HepG2 (cell line): ENCODE measurements around the gene GNB1. TPM values are rescaled to one million over a fixed set of nuclear protein-coding genes. Genes with fewer than 3 reads are reported as not detected.

Source experiments
- ASH2L ChIP-seq: fragments of 300-600, 200-600 bp; sonication (generic); IDR thresholded peaks from 2 replicates; pipeline ENCODE4 v1.7.0; 2017; ENCODE audit warnings: low read depth, mild to moderate bottlenecking, moderate library complexity, mixed read lengths, low read length; ENCODE audit not compliant: insufficient read length
- CBX2 ChIP-seq, 2 experiments: fragments of 200-600 bp in 1 of 2; sonication (generic); formaldehyde crosslinking in 1 of 2; IDR thresholded peaks; 2 replicates each; pipeline versions ENCODE4 v1.7.0 to v1.8.1; 2018 to 2022; ENCODE audit warnings: low read depth in 2 of 2, low read length in 1 of 2, mild to moderate bottlenecking in 1 of 2, missing genetic modification reagents in 1 of 2
- CHD4 ChIP-seq: fragments of 200-600 bp; sonication (generic); IDR thresholded peaks from 2 replicates; pipeline ENCODE4 v1.7.0; 2017; ENCODE audit warnings: mild to moderate bottlenecking, low read length, borderline replicate concordance
- GPN1 ChIP-seq: sonication (generic); formaldehyde crosslinking; IDR thresholded peaks from 2 replicates; pipeline ENCODE4 v1.5.1; 2020; ENCODE audit warnings: missing genetic modification reagents, borderline replicate concordance
- HNRNPH1 ChIP-seq: fragments of 200-400 bp; formaldehyde crosslinking; optimal IDR thresholded peaks from 2 replicates; pipeline ENCODE3; 2017; ENCODE audit warnings: mild to moderate bottlenecking, low read depth, low read length
- SRSF1 ChIP-seq: fragments of 200-400 bp; formaldehyde crosslinking; optimal IDR thresholded peaks from 2 replicates; pipeline ENCODE3; 2017; ENCODE audit warnings: mild to moderate bottlenecking, low read depth, low read length, moderate library complexity
- TCF12 ChIP-seq, 2 experiments: fragments of 450-650 bp in 1 of 2; sonication (generic) in 1 of 2; formaldehyde crosslinking in 1 of 2; IDR thresholded peaks; 2 replicates each; pipeline versions ENCODE4 v1.6.1 to v1.8.0; 2017 to 2022; ENCODE audit warnings: antibody characterized with exemption in 1 of 2, mild to moderate bottlenecking in 1 of 2, missing genetic modification reagents in 1 of 2, moderate library complexity in 1 of 2
- ZSCAN25 ChIP-seq: sonication (generic); formaldehyde crosslinking; IDR thresholded peaks from 2 replicates; pipeline ENCODE4 v1.8.0; 2022; ENCODE audit warnings: mild to moderate bottlenecking, missing genetic modification reagents
- polyA plus RNA-seq, 8 experiments: library from polyadenylated mRNA; depleted of rRNA in 3 of 8; stranded (reverse) in 7 of 8; unstranded in 1 of 8; fragments of >200 nt; fragmentation: Illumina TruSeq in 4 of 8; extraction: Trizol in 4 of 8; gene quantifications; 2 replicates each; pipeline versions ENCODE4 v1.2.1 to v1.2.3, GENCODE V29; 2011 to 2016; ENCODE audit warnings: low read depth in 4 of 8, missing spikeins in 1 of 8, mixed read lengths in 1 of 8; ENCODE audit not compliant: insufficient read depth in 1 of 8
- total RNA-seq, 5 experiments: library from RNA; depleted of rRNA; stranded (reverse); fragments of >200 nt; fragmentation: Illumina TruSeq; extraction: Trizol; gene quantifications; 2 replicates each; pipeline ENCODE4 v1.2.3, GENCODE V29; 2016; ENCODE audit warnings: low read depth in 1 of 5
- TF ChIP-seq, protein P1 (sequence below): sonication (generic); formaldehyde crosslinking; IDR thresholded peaks from 2 replicates; pipeline ENCODE4 v1.4.0; 2020; ENCODE audit warnings: missing genetic modification reagents
- TF ChIP-seq, protein P2 (sequence below): sonication (generic); formaldehyde crosslinking; conservative IDR thresholded peaks from 2 replicates; pipeline ENCODE4 v1.8.0; 2022; ENCODE audit warnings: missing genetic modification reagents
- TF ChIP-seq, protein P3 (sequence below): sonication (generic); formaldehyde crosslinking; IDR thresholded peaks from 2 replicates; pipeline ENCODE4 v1.5.0; 2020; ENCODE audit warnings: missing genetic modification reagents
- TF ChIP-seq, protein P4 (sequence below): sonication (generic); formaldehyde crosslinking; IDR thresholded peaks from 2 replicates; pipeline ENCODE4 v1.5.1; 2020; ENCODE audit warnings: mild to moderate bottlenecking, missing genetic modification reagents, moderate library complexity
- TF ChIP-seq, protein P5 (sequence below): sonication (generic); formaldehyde crosslinking; IDR thresholded peaks from 2 replicates; pipeline ENCODE4 v1.4.0; 2020; ENCODE audit warnings: mild to moderate bottlenecking, missing genetic modification reagents
- TF ChIP-seq, protein P6 (sequence below): sonication (generic); formaldehyde crosslinking; IDR thresholded peaks from 2 replicates; pipeline ENCODE4 v1.4.0; 2020; ENCODE audit warnings: missing genetic modification reagents

GNB1 gene
- total and polyA plus RNA-seq, 2 of the 13 experiments (the other 11 are each of a cell fraction or from before 2014, with no cell fraction given): 66.2 to 327 TPM

DNA sequence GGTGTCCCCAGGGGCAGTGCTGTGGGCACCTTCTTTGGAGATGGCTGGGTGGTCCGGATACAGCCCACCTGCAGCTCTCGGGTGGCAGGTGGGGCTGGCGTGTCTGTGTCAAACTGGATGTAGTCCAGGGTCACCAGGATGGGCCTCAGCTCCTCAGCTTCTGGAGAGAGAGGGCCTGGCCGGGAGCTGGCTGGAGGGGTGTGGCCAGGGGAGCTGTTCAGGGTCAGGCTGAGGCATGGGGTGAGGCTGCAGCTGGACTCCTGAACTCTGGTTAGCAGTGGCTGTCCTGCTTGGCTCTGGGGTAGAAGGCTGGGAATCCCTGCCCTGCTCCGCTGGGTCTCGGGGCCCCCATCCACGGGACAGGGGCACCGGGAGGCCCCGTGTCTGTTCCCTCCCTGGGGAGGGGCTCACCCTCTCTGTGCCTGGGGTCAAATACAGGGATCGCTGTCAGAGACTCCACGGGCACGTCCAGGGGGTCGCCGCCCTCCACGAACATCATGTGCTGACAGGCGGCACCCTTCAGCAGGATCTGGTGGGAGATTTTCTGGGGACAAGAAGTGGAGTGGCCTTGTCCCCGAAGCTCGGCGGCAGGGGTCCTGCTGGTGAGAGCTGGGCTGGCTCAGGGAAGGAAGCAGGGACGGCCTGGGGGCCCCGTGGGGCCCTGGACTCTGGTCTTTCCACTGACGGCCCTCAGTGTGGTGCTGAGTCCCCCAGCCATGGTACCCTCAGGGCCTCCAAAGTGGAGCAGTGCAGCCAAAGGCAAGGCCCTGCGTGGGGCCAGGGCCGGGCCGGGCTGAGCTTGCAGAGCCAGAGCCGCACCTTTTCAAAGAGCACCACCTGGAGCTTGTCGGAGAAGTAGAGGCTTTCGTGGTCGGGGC is 32.3 kb upstream of the GNB1 start (continued):
- TF ChIP-seq, protein P1, sequence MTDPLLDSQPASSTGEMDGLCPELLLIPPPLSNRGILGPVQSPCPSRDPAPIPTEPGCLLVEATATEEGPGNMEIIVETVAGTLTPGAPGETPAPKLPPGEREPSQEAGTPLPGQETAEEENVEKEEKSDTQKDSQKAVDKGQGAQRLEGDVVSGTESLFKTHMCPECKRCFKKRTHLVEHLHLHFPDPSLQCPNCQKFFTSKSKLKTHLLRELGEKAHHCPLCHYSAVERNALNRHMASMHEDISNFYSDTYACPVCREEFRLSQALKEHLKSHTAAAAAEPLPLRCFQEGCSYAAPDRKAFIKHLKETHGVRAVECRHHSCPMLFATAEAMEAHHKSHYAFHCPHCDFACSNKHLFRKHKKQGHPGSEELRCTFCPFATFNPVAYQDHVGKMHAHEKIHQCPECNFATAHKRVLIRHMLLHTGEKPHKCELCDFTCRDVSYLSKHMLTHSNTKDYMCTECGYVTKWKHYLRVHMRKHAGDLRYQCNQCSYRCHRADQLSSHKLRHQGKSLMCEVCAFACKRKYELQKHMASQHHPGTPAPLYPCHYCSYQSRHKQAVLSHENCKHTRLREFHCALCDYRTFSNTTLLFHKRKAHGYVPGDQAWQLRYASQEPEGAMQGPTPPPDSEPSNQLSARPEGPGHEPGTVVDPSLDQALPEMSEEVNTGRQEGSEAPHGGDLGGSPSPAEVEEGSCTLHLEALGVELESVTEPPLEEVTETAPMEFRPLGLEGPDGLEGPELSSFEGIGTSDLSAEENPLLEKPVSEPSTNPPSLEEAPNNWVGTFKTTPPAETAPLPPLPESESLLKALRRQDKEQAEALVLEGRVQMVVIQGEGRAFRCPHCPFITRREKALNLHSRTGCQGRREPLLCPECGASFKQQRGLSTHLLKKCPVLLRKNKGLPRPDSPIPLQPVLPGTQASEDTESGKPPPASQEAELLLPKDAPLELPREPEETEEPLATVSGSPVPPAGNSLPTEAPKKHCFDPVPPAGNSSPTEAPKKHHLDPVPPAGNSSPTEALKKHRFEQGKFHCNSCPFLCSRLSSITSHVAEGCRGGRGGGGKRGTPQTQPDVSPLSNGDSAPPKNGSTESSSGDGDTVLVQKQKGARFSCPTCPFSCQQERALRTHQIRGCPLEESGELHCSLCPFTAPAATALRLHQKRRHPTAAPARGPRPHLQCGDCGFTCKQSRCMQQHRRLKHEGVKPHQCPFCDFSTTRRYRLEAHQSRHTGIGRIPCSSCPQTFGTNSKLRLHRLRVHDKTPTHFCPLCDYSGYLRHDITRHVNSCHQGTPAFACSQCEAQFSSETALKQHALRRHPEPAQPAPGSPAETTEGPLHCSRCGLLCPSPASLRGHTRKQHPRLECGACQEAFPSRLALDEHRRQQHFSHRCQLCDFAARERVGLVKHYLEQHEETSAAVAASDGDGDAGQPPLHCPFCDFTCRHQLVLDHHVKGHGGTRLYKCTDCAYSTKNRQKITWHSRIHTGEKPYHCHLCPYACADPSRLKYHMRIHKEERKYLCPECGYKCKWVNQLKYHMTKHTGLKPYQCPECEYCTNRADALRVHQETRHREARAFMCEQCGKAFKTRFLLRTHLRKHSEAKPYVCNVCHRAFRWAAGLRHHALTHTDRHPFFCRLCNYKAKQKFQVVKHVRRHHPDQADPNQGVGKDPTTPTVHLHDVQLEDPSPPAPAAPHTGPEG (CRISPR knock-in tag): 0 out of 2 replicates have a peak, but pooled peaks have one; percentile 49
- TF ChIP-seq TCF12 (IDR thresholded peaks at IDR 0.05): no peak
- TF ChIP-seq TCF12 (CRISPR knock-in tag; IDR thresholded peaks at IDR 0.05): no peak
- TF ChIP-seq, protein P2, sequence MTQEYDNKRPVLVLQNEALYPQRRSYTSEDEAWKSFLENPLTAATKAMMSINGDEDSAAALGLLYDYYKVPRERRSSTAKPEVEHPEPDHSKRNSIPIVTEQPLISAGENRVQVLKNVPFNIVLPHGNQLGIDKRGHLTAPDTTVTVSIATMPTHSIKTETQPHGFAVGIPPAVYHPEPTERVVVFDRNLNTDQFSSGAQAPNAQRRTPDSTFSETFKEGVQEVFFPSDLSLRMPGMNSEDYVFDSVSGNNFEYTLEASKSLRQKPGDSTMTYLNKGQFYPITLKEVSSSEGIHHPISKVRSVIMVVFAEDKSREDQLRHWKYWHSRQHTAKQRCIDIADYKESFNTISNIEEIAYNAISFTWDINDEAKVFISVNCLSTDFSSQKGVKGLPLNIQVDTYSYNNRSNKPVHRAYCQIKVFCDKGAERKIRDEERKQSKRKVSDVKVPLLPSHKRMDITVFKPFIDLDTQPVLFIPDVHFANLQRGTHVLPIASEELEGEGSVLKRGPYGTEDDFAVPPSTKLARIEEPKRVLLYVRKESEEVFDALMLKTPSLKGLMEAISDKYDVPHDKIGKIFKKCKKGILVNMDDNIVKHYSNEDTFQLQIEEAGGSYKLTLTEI (CRISPR knock-in tag): no peak
- peak; percentile 75 for TF ChIP-seq SRSF1
- TF ChIP-seq, protein P3, sequence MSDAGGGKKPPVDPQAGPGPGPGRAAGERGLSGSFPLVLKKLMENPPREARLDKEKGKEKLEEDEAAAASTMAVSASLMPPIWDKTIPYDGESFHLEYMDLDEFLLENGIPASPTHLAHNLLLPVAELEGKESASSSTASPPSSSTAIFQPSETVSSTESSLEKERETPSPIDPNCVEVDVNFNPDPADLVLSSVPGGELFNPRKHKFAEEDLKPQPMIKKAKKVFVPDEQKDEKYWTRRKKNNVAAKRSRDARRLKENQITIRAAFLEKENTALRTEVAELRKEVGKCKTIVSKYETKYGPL: no peak
- TF ChIP-seq CBX2 (IDR thresholded peaks at IDR 0.05; ENCODE audit: low read depth, low read length): no peak
- TF ChIP-seq CBX2 (CRISPR knock-in tag; IDR thresholded peaks at IDR 0.05; ENCODE audit: low read depth): no peak
- TF ChIP-seq GPN1 (CRISPR knock-in tag): no peak
- peak; percentile 37 for TF ChIP-seq ASH2L
- TF ChIP-seq, protein P4, sequence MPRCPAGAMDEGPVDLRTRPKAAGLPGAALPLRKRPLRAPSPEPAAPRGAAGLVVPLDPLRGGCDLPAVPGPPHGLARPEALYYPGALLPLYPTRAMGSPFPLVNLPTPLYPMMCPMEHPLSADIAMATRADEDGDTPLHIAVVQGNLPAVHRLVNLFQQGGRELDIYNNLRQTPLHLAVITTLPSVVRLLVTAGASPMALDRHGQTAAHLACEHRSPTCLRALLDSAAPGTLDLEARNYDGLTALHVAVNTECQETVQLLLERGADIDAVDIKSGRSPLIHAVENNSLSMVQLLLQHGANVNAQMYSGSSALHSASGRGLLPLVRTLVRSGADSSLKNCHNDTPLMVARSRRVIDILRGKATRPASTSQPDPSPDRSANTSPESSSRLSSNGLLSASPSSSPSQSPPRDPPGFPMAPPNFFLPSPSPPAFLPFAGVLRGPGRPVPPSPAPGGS (CRISPR knock-in tag): peak; percentile 77
- TF ChIP-seq HNRNPH1: no peak
- TF ChIP-seq CHD4: no peak
- TF ChIP-seq, protein P5, sequence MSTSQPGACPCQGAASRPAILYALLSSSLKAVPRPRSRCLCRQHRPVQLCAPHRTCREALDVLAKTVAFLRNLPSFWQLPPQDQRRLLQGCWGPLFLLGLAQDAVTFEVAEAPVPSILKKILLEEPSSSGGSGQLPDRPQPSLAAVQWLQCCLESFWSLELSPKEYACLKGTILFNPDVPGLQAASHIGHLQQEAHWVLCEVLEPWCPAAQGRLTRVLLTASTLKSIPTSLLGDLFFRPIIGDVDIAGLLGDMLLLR (CRISPR knock-in tag): 0 out of 2 replicates have a peak, but pooled peaks have one; percentile 40
- peak; percentile 92 for TF ChIP-seq ZSCAN25 (CRISPR knock-in tag)
- TF ChIP-seq, protein P6, sequence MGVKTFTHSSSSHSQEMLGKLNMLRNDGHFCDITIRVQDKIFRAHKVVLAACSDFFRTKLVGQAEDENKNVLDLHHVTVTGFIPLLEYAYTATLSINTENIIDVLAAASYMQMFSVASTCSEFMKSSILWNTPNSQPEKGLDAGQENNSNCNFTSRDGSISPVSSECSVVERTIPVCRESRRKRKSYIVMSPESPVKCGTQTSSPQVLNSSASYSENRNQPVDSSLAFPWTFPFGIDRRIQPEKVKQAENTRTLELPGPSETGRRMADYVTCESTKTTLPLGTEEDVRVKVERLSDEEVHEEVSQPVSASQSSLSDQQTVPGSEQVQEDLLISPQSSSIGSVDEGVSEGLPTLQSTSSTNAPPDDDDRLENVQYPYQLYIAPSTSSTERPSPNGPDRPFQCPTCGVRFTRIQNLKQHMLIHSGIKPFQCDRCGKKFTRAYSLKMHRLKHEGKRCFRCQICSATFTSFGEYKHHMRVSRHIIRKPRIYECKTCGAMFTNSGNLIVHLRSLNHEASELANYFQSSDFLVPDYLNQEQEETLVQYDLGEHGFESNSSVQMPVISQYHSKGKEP (CRISPR knock-in tag): no peak
